Body of pancreas (tissue), 4 donors: Measurements from ENCODE around the gene IKZF3.

Experiments
- CTCF ChIP-seq, 7 experiments: fragments of 450-650 bp in 4 of 7; fragments of 200-600 bp in 3 of 7; sonication (generic) in 3 of 7; IDR thresholded peaks; one replicate each; pipeline ENCODE4 v1.5.1; 2016 to 2019; ENCODE audit warnings: antibody characterized with exemption in 7 of 7
- POLR2A ChIP-seq, 3 donors: fragments of 450-650 bp; IDR thresholded peaks; one replicate each; pipeline ENCODE4 v1.6.1; 2016; ENCODE audit warnings: antibody characterized with exemption in 3 of 3, mild to moderate bottlenecking in 2 of 3

- TF ChIP-seq CTCF (IDR thresholded peaks at IDR 0.05) (no peak), POLR2A (IDR thresholded peaks at IDR 0.05) (no peak)
Observed at GRCh38 chr17:39820541-39820940, 43.6 kb downstream of the IKZF3 start.
